PC-3 (cell line): ENCODE measurements around the gene DGAT2. TPM values are rescaled to one million over a fixed set of nuclear protein-coding genes. Genes with fewer than 3 reads are reported as not detected.

Experiments
- ATAC-seq: fragments of 200-7000 bp; cut with Tn5 transposase; 2 replicates; pipeline ENCODE4 v1.9.1; 2020; ENCODE audit warnings: mild to moderate bottlenecking, moderate library complexity
- BruUV-seq: library from RNA; stranded (reverse); fragments of 400-500 nt; replicated peaks from 2 replicates; lab custom pipeline; 2021; lab: Mats Ljungman, UMichigan
- CTCF ChIA-PET: fragments of 300-600 bp; sonication (Branson Sonifier 250); formaldehyde crosslinking; loops from one replicate; lab custom pipeline; 2022; ENCODE audit warnings: antibody characterized with exemption; lab: Charles Lee
- POLR2A ChIA-PET: fragments of 300-600 bp; sonication (Branson Sonifier 250); formaldehyde crosslinking; loops from one replicate; lab custom pipeline; 2022; ENCODE audit warnings: antibody characterized with exemption; ENCODE audit not compliant: unreplicated experiment; lab: Charles Lee
- DNase-seq: peaks from one replicate; pipeline ENCODE4 v3.0.0-alpha.2; 2015
- H2AFZ ChIP-seq: fragments of 300-600 bp; sonication (generic); 2 replicates; pipeline ENCODE4 v1.6.0; 2016; ENCODE audit warnings: antibody characterized with exemption, low read length
- H3F3A ChIP-seq: fragments of 300-600 bp; sonication (generic); one replicate; pipeline ENCODE4 v1.6.0; 2017; ENCODE audit warnings: antibody characterized with exemption, low read length, control low read depth, mild to moderate bottlenecking; ENCODE audit not compliant: unreplicated experiment
- H3K27ac ChIP-seq: fragments of 300-600 bp; sonication (generic); 2 replicates; pipeline ENCODE4 v1.5.1; 2016; ENCODE audit warnings: mild to moderate bottlenecking, low read length
- H3K27me3 ChIP-seq: fragments of 300-600 bp; sonication (generic); 2 replicates; pipeline ENCODE4 v1.6.1; 2016; ENCODE audit warnings: low read length, mixed read lengths
- H3K36me3 ChIP-seq: fragments of 300-600 bp; sonication (generic); 2 replicates; pipeline ENCODE4 v1.6.1; 2016; ENCODE audit warnings: low read depth, mixed run types, low read length, mixed read lengths
- H3K4me1 ChIP-seq: fragments of 300-600 bp; sonication (generic); 2 replicates; pipeline ENCODE4 v1.5.1; 2016; ENCODE audit warnings: low read length; ENCODE audit not compliant: insufficient read depth
- H3K4me2 ChIP-seq: fragments of 300-600 bp; sonication (generic); 2 replicates; pipeline ENCODE4 v1.6.0; 2016; ENCODE audit warnings: low read length
- H3K4me3 ChIP-seq: fragments of 300-600 bp; sonication (generic); 2 replicates; pipeline ENCODE4 v1.5.1; 2016; ENCODE audit warnings: mild to moderate bottlenecking, low read length, mixed read lengths
- H3K79me2 ChIP-seq: fragments of 300-600 bp; sonication (generic); 2 replicates; pipeline ENCODE4 v1.6.1; 2017; ENCODE audit warnings: low read length, mixed read lengths
- H3K9ac ChIP-seq: fragments of 300-600 bp; sonication (generic); 2 replicates; pipeline ENCODE4 v1.6.0; 2016; ENCODE audit warnings: mild to moderate bottlenecking, low read length
- H3K9me2 ChIP-seq: fragments of 300-600 bp; sonication (generic); replicated peaks from 2 replicates; pipeline ENCODE4 v1.6.1; 2016; ENCODE audit warnings: mixed run types, low read length, mixed read lengths
- H3K9me3 ChIP-seq: fragments of 300-600 bp; sonication (generic); 2 replicates; pipeline ENCODE4 v1.6.1; 2016; ENCODE audit warnings: low read length, mixed read lengths
- H4K20me1 ChIP-seq: fragments of 300-600 bp; sonication (generic); 2 replicates; pipeline ENCODE4 v1.6.1; 2016; ENCODE audit warnings: low read length, mixed read lengths
- EZH2 ChIP-seq: fragments of 300-600 bp; sonication (generic); IDR thresholded peaks from one replicate; pipeline ENCODE4 v1.6.1; 2017; ENCODE audit warnings: antibody characterized with exemption, mild to moderate bottlenecking, low read length; ENCODE audit not compliant: unreplicated experiment
- EZH2phosphoT487 ChIP-seq: fragments of 300-600 bp; sonication (generic); IDR thresholded peaks from 2 replicates; pipeline ENCODE4 v1.6.1; 2018; ENCODE audit warnings: mild to moderate bottlenecking, antibody characterized with exemption, low read length, borderline replicate concordance
- intact Hi-C: fragments of 100-400 bp; cut with micrococcal nuclease; formaldehyde crosslinking; loops from 2 replicates; pipeline ENCODE4 v1.9.0; 2023
- total RNA-seq: library from RNA; depleted of rRNA; stranded (reverse); fragments of >200 nt; gene quantifications from 2 replicates; pipeline ENCODE4 v1.2.3, GENCODE V29; 2014; rRNA removed
- TF ChIP-seq, protein P1 (sequence below): fragments of 300-600 bp; sonication (generic); conservative IDR thresholded peaks from 2 replicates; pipeline ENCODE4 v1.5.1; 2017; ENCODE audit warnings: antibody characterized with exemption, low read depth, mild to moderate bottlenecking, low read length

Gene DGAT2
- total RNA-seq, 1 experiment from 2014 or later = 14.3 TPM

DNA sequence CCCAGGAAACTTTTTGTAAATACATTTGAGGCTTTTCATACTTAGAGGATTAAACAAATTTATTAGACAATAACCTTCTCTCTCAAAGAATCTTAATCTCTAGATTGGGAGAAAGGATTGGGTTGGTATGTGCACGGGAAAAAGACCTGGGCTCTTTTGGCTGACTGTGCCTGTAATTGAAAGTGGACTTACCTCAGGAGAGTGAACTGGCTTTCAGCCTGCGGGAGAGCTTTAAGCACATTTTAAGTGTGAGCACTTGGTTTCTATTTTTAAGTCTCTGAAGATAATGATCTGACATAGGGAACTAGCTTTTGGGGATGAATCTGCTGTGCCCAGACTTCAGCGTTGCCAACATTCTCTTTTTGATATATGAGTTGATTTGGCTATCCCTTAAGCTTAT lies 82.2 kb downstream of the DGAT2 start:
- Histone ChIP-seq H3K4me1 (no peaks in the 10 kb centered on the region), H3F3A (no peaks in the 10 kb centered on the region), H3K4me3 (no peak overlapping the region), H2AFZ (no peak overlapping the region), H3K9me2 (no peaks in the 10 kb centered on the region), H3K36me3 (no peaks in the 10 kb centered on the region), H3K79me2 (0 out of 2 replicates have a peak, but pooled peaks cover 3% of the 10 kb centered on the region), H3K27me3 (no peaks in the 10 kb centered on the region), H4K20me1 (no peaks in the 10 kb centered on the region), H3K4me2 (no peak overlapping the region), H3K9ac (no peak overlapping the region), H3K27ac (no peak overlapping the region), H3K9me3 (no peaks in the 10 kb centered on the region)
- TF ChIP-seq, protein P1, sequence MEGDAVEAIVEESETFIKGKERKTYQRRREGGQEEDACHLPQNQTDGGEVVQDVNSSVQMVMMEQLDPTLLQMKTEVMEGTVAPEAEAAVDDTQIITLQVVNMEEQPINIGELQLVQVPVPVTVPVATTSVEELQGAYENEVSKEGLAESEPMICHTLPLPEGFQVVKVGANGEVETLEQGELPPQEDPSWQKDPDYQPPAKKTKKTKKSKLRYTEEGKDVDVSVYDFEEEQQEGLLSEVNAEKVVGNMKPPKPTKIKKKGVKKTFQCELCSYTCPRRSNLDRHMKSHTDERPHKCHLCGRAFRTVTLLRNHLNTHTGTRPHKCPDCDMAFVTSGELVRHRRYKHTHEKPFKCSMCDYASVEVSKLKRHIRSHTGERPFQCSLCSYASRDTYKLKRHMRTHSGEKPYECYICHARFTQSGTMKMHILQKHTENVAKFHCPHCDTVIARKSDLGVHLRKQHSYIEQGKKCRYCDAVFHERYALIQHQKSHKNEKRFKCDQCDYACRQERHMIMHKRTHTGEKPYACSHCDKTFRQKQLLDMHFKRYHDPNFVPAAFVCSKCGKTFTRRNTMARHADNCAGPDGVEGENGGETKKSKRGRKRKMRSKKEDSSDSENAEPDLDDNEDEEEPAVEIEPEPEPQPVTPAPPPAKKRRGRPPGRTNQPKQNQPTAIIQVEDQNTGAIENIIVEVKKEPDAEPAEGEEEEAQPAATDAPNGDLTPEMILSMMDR = no peak
- no peak for TF ChIP-seq EZH2phosphoT487
- no peak for TF ChIP-seq EZH2
- CTCF ChIA-PET = no interaction called here
- intact Hi-C loops = no loop called here
- POLR2A ChIA-PET = interaction anchor here (0.6 kb wide), 1 partner anchor 32 kb away, joined by 4 read pairs; no protein-coding TSS in a partner anchor
- no peak for ATAC-seq
- no TSS peak for BruUV-seq
- DNase-seq = no peak

Other genes with a start within 250 kb of the DGAT2 start
- 21.4 and 31.1 TPM in 2 replicates for gene GDPD5, start 242.8 kb upstream of the DGAT2 start, total RNA-seq
- 117 and 121 TPM in 2 replicates for gene SERPINH1, start 206.5 kb upstream of the DGAT2 start, total RNA-seq
- 0.47 and 1.3 TPM in 2 replicates for gene MAP6, start 99.7 kb upstream of the DGAT2 start, total RNA-seq
- gene MOGAT2, start 50.9 kb upstream of the DGAT2 start, total RNA-seq = not detected in 2 replicates
- 13.0 and 14.9 TPM in 2 replicates for gene UVRAG, start 46.4 kb downstream of the DGAT2 start, total RNA-seq